ENCODE results near the gene LYSMD4.
"Not testable (repeated sequence)": the region's sequence is repeated elsewhere in the genome, so short reads cannot be mapped to it uniquely, and the experiment has no call there.

LYSMD4 gene

GRCh38 chr15:99753066-99753465 is 19.8 kb upstream of the LYSMD4 start:
- TF ChIP-seq, protein P1, sequence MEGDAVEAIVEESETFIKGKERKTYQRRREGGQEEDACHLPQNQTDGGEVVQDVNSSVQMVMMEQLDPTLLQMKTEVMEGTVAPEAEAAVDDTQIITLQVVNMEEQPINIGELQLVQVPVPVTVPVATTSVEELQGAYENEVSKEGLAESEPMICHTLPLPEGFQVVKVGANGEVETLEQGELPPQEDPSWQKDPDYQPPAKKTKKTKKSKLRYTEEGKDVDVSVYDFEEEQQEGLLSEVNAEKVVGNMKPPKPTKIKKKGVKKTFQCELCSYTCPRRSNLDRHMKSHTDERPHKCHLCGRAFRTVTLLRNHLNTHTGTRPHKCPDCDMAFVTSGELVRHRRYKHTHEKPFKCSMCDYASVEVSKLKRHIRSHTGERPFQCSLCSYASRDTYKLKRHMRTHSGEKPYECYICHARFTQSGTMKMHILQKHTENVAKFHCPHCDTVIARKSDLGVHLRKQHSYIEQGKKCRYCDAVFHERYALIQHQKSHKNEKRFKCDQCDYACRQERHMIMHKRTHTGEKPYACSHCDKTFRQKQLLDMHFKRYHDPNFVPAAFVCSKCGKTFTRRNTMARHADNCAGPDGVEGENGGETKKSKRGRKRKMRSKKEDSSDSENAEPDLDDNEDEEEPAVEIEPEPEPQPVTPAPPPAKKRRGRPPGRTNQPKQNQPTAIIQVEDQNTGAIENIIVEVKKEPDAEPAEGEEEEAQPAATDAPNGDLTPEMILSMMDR (IDR thresholded peaks at IDR 0.05; ENCODE audit: control insufficient read depth, extremely low read depth, insufficient read depth): no peak
- no peak for DNase-seq (ENCODE audit: low read depth)
- H3K4me3 ChIP-seq (ENCODE audit: low read depth, low read length): no peak overlapping the region

DNA sequence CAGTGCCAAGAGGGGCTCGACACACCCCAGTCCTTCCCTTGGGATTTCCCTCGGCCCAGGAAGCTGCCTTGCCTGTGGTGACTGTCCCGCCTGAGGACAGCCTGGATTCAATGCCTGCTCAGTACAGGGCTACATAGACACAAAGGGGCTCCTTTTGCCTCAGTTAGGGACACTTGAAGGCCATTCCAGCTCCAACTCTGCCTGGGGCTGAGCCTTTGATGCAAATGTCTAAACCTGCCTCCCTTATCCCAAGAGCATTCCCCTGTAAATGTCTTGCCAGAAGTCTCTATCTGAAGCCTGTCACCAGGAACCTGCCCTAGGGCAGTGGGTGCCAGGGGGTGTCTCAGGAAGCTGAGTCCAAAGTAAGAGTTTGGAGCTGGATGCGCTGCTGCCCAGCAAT is 19.3 kb upstream of the LYSMD4 start:
- no peak for DNase-seq (ENCODE audit: low read depth)
- TF ChIP-seq, protein P1 (IDR thresholded peaks at IDR 0.05; ENCODE audit: control insufficient read depth, extremely low read depth, insufficient read depth): no peak
- H3K4me3 ChIP-seq (ENCODE audit: low read depth, low read length): no peak overlapping the region

DNA sequence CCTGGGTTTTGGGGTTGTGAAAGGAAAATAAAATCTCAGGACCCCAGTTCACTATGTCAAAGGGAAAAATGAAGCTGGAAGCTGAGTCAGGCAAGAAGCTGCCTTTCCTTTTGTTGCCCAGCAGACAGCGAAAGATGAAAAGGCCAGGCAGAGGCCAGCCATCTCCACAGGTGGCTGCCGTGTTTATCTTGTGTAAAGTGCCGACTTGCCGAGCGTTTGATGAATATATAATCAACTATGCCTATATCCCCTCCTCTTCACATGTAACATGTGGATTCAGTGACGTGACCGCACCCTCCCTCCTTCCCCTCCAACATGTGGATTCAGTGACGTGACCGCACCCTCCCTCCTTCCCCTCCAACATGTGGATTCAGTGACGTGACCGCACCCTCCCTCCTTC is 17.1 kb upstream of the LYSMD4 start:
- not testable (repeated sequence) for H3K4me3 ChIP-seq (ENCODE audit: low read depth, low read length); DNase-seq (ENCODE audit: low read depth)

GRCh38 chr15:99749386-99749785 is 16.1 kb upstream of the LYSMD4 start:
- no peak overlapping the region for H3K4me3 ChIP-seq (ENCODE audit: low read depth, low read length)
- TF ChIP-seq, protein P1 (IDR thresholded peaks at IDR 0.05; ENCODE audit: control insufficient read depth, extremely low read depth, insufficient read depth): no peak
- DNase-seq (ENCODE audit: low read depth): peak; percentile 94

GRCh38 chr15:99745370-99746086 is 12.3 kb upstream of the LYSMD4 start:
- TF ChIP-seq, protein P1 (IDR thresholded peaks at IDR 0.05; ENCODE audit: control insufficient read depth, extremely low read depth, insufficient read depth): no peak
- no peak for DNase-seq (ENCODE audit: low read depth)
- no peak overlapping the region for H3K4me3 ChIP-seq (ENCODE audit: low read depth, low read length)

DNA sequence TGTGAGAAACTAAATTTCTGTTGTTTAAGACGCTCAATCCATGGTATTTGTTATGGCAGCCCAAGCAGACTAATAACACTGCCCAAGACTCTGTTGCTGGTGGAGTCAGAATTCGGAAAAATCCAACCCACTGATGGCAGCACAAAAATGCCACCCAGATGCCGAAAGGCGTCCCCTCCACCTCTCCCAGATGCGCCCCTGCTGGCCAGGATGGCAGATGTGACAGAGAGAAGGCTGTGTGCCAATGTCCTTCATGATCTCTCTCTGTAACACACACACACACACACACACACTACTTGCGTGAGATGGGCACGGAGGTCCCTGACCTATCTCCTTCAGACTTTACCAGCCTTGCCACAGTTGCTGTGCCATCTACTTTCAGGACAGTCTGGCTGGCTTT is 10.9 kb upstream of the LYSMD4 start:
- no peak for DNase-seq (ENCODE audit: low read depth)
- TF ChIP-seq, protein P1 (IDR thresholded peaks at IDR 0.05; ENCODE audit: control insufficient read depth, extremely low read depth, insufficient read depth): no peak
- no peak overlapping the region for H3K4me3 ChIP-seq (ENCODE audit: low read depth, low read length)

DNA sequence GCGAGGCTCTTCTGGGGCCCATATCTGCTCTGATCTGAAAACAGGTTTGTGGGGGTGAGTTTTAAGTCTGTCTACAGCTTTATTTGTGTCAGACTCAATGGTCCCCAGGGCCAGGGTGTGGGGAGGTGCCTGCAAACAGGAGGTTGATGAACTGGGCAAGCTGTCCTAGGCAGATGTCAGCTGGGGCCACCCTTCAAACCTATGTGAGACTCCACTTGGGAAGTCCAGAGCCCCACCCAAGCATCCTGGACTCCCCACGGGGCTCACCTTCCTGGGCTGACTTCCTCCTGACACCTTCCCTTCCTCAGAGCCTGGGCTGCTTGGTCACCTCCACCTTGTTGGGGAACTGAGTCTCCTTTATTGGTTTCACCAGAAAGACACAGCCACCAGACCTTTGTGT is 8.6 kb upstream of the LYSMD4 start:
- TF ChIP-seq, protein P1 (IDR thresholded peaks at IDR 0.05; ENCODE audit: control insufficient read depth, extremely low read depth, insufficient read depth): no peak

More for the DNA sequence above, 8.6 kb upstream of the LYSMD4 start:
- DNase-seq (ENCODE audit: low read depth): no peak
- H3K4me3 ChIP-seq (ENCODE audit: low read depth, low read length): no peak overlapping the region
